ENCODE results near the gene PRAMEF5.
"Not testable (repeated sequence)": the region's sequence is repeated elsewhere in the genome, so short reads cannot be mapped to it uniquely, and the experiment has no call there.

PRAMEF5 gene

GRCh38 chr1:13277016-13277415, 23.0 kb downstream of the PRAMEF5 start:
- not testable (repeated sequence) for DNase-seq (ENCODE audit: low read depth)

GRCh38 chr1:13279617-13280016, 25.6 kb downstream of the PRAMEF5 start:
- not testable (repeated sequence) for DNase-seq (ENCODE audit: low read depth)

GRCh38 chr1:13285037-13285436, 31.0 kb downstream of the PRAMEF5 start, which contains the start of gene PRAMEF8:
PRAMEF8 (minus strand) TSS chr1:13285137; CDS start chr1:13284091, 1,046 bp downstream.
- not testable (repeated sequence) for DNase-seq (ENCODE audit: low read depth)

GRCh38 chr1:13289030-13289429, 35.0 kb downstream of the PRAMEF5 start:
- not testable (repeated sequence) for DNase-seq (ENCODE audit: low read depth)

GRCh38 chr1:13297216-13297931, 43.4 kb downstream of the PRAMEF5 start:
- not testable (repeated sequence) for DNase-seq (ENCODE audit: low read depth)

- DNase-seq (ENCODE audit: low read depth) = not testable (repeated sequence)
Observed at GRCh38 chr1:13298699-13299098, 44.7 kb downstream of the PRAMEF5 start.

GRCh38 chr1:13302197-13302596, 48.2 kb downstream of the PRAMEF5 start:
- not testable (repeated sequence) for DNase-seq (ENCODE audit: low read depth)

GRCh38 chr1:13303239-13303638, 49.2 kb downstream of the PRAMEF5 start, which contains the start of gene PRAMEF33:
PRAMEF33 (plus strand) TSS chr1:13303539; CDS start chr1:13305955, 2,416 bp downstream.
- not testable (repeated sequence) for DNase-seq (ENCODE audit: low read depth)
